C1 segment of cervical spinal cord (tissue), 14 donors: ENCODE measurements around the gene CATSPERB.
"Not testable (repeated sequence)": the region's sequence is repeated elsewhere in the genome, so short reads cannot be mapped to it uniquely, and the experiment has no call there.

Experiments
- DNase-seq, 14 donors: peaks; one replicate each; lab custom pipeline; 2025; lab: John Stamatoyannopoulos, UW

CATSPERB gene

GRCh38 chr14:91732439-91732838 lies 553 bp upstream of the CATSPERB start:
- no peak for DNase-seq

GRCh38 chr14:91731018-91731417 lies 868 bp downstream of the CATSPERB start:
- DNase-seq = no peak

GRCh38 chr14:91729756-91730155 lies 2.1 kb downstream of the CATSPERB start:
- DNase-seq = no peak

- DNase-seq = no peak
These were observed 3.2 kb downstream of the CATSPERB start for GRCh38 chr14:91728616-91729183.

GRCh38 chr14:91727121-91727520 lies 4.8 kb downstream of the CATSPERB start:
- no peak for DNase-seq

- no peak for DNase-seq
These were observed 8.4 kb downstream of the CATSPERB start for GRCh38 chr14:91723501-91723900.

GRCh38 chr14:91722386-91722785 lies 9.5 kb downstream of the CATSPERB start:
- DNase-seq = no peak

- DNase-seq = no peak
These were observed 12.0 kb downstream of the CATSPERB start for GRCh38 chr14:91719839-91720238.

GRCh38 chr14:91716999-91717398 lies 14.9 kb downstream of the CATSPERB start:
- DNase-seq = no peak

GRCh38 chr14:91714805-91715204 lies 17.1 kb downstream of the CATSPERB start:
- no peak for DNase-seq

- no peak for DNase-seq
These were observed 23.1 kb downstream of the CATSPERB start for GRCh38 chr14:91708795-91709194.

GRCh38 chr14:91706996-91707395 lies 24.9 kb downstream of the CATSPERB start:
- no peak for DNase-seq

- DNase-seq = no peak
These were observed 37.2 kb downstream of the CATSPERB start for GRCh38 chr14:91694643-91695042.

- DNase-seq = no peak
These were observed 38.5 kb downstream of the CATSPERB start for GRCh38 chr14:91693346-91693745.

GRCh38 chr14:91692075-91692474 lies 39.8 kb downstream of the CATSPERB start:
- no peak for DNase-seq

- DNase-seq = no peak
These were observed 42.3 kb downstream of the CATSPERB start for GRCh38 chr14:91689608-91690007.

GRCh38 chr14:91687436-91687835 lies 44.5 kb downstream of the CATSPERB start:
- not testable (repeated sequence) for DNase-seq

- no peak for DNase-seq
These were observed 46.3 kb downstream of the CATSPERB start for GRCh38 chr14:91685600-91685999.

- no peak for DNase-seq
These were observed 49.9 kb downstream of the CATSPERB start for GRCh38 chr14:91681893-91682563.

- no peak for DNase-seq
These were observed 50.8 kb downstream of the CATSPERB start for GRCh38 chr14:91681118-91681517.

GRCh38 chr14:91679273-91679672 lies 52.6 kb downstream of the CATSPERB start:
- no peak for DNase-seq

GRCh38 chr14:91677687-91678086 lies 54.2 kb downstream of the CATSPERB start:
- DNase-seq = not testable (repeated sequence)

- no peak for DNase-seq
These were observed 57.0 kb downstream of the CATSPERB start for GRCh38 chr14:91674911-91675310.

GRCh38 chr14:91669867-91670266 lies 62.0 kb downstream of the CATSPERB start:
- no peak for DNase-seq
